NCI-H187 treated with DMSO at 0.1 percent for 48 hours (cell line): ENCODE measurements around the gene KRTAP4-4.
"Not testable (repeated sequence)": the region's sequence is repeated elsewhere in the genome, so short reads cannot be mapped to it uniquely, and the experiment has no call there.

Source experiments
- DNase-seq: peaks from one replicate; lab custom pipeline; 2025; lab: John Stamatoyannopoulos, UW

The KRTAP4-4 gene

GRCh38 chr17:41160648-41161047 is at the start of gene KRTAP4-4:
Gene KRTAP4-4 (minus strand): TSS chr17:41160748. CDS start chr17:41160691, 57 bp downstream.
- DNase-seq: no peak

- no peak for DNase-seq
Measured at GRCh38 chr17:41199421-41200078, 39.0 kb upstream of the KRTAP4-4 start.

GRCh38 chr17:41196068-41196467 is 35.5 kb upstream of the KRTAP4-4 start:
- DNase-seq: no peak

GRCh38 chr17:41190328-41190727 is 29.8 kb upstream of the KRTAP4-4 start:
- no peak for DNase-seq

- DNase-seq: not testable (repeated sequence)
Measured at GRCh38 chr17:41189837-41190318, 29.3 kb upstream of the KRTAP4-4 start, which contains the start of gene KRTAP9-1. Gene KRTAP9-1 (plus strand): TSS chr17:41189887. CDS start chr17:41189887, 0 bp downstream.

GRCh38 chr17:41186872-41187271 is 26.3 kb upstream of the KRTAP4-4 start:
- no peak for DNase-seq

- no peak for DNase-seq
Measured at GRCh38 chr17:41185001-41185400, 24.5 kb upstream of the KRTAP4-4 start.

- no peak for DNase-seq
Measured at GRCh38 chr17:41184480-41184961, 24.0 kb upstream of the KRTAP4-4 start, which contains the start of gene KRTAP4-1. Gene KRTAP4-1 (minus strand): TSS chr17:41184911. CDS start chr17:41184854, 57 bp downstream.

GRCh38 chr17:41178843-41179616 is 18.5 kb upstream of the KRTAP4-4 start:
- DNase-seq: no peak

GRCh38 chr17:41178341-41178740 is 17.8 kb upstream of the KRTAP4-4 start:
- no peak for DNase-seq

- no peak for DNase-seq
Measured at GRCh38 chr17:41177727-41178271, 17.3 kb upstream of the KRTAP4-4 start, which contains the start of gene KRTAP4-2. Gene KRTAP4-2 (minus strand): TSS chr17:41178221. CDS start chr17:41178164, 57 bp downstream.

- no peak for DNase-seq
Measured at GRCh38 chr17:41176744-41177387, 16.3 kb upstream of the KRTAP4-4 start.

- DNase-seq: no peak
Measured at GRCh38 chr17:41171886-41172285, 11.3 kb upstream of the KRTAP4-4 start.

- DNase-seq: no peak
Measured at GRCh38 chr17:41168121-41168520, 7.6 kb upstream of the KRTAP4-4 start, which contains the start of gene KRTAP4-3. Gene KRTAP4-3 (minus strand): TSS chr17:41168221. CDS start chr17:41168172, 49 bp downstream.

- DNase-seq: no peak
Measured at GRCh38 chr17:41167561-41167960, 7.0 kb upstream of the KRTAP4-4 start.

- DNase-seq: no peak
Measured at GRCh38 chr17:41163828-41164227, 3.3 kb upstream of the KRTAP4-4 start.

GRCh38 chr17:41160190-41160589 is 358 bp downstream of the KRTAP4-4 start:
- DNase-seq: not testable (repeated sequence)

- no peak for DNase-seq
Measured at GRCh38 chr17:41153856-41154255, 6.7 kb downstream of the KRTAP4-4 start.

- DNase-seq: no peak
Measured at GRCh38 chr17:41151525-41151924, 9.0 kb downstream of the KRTAP4-4 start.

- DNase-seq: no peak
Measured at GRCh38 chr17:41150026-41150425, 10.5 kb downstream of the KRTAP4-4 start.

GRCh38 chr17:41149652-41149985 is 10.9 kb downstream of the KRTAP4-4 start, which contains the start of gene KRTAP4-5:
Gene KRTAP4-5 (minus strand): TSS chr17:41149825. CDS start chr17:41149767, 58 bp downstream.
- DNase-seq: no peak
